Measurements from ENCODE around the gene CEP112.

The CEP112 gene

DNA sequence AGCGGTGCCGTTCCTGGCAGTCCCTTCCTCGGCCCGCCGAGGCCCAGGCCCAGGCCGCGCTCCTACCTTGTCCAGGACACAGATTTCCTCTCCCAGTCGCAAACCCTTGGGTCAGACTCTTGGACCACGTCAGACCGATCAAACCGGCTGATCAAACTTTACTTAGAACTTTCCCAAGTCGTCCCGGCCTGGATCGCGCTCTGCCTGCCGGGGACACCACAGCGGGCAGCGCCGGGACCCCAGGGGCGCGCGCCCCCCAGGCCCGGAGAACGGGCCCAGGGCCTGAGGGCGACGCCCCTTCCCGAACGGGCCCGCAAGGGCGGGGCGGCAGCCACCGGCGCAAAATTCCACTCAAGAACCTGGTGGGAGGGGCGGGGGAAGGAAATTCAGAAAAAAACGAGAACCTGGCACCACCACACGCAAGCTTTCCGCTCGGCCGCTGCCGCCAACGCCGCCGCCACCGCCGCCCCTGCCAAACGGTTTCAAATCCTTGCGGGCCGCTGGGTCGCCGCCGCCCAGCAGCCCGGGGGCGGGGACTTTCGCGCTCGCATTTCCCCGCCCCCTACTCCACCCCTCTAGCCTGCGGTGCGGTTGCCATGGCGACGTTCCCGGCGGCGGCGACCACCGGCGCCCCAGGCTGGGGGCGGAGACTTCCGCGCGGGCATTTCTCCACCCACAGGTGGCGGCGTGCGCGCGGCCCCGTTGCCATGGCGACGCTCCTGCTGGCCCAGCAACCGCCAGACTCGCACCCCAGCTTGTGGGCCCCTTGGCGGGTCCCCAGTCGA lies at the start of gene CEP112:
TSS of gene CEP112 (minus strand) at position 541 of the 785 bp plus-strand sequence.
- DNase-seq = peak; percentile 53

- no peak for DNase-seq
These were observed 48.7 kb upstream of the CEP112 start for GRCh38 chr17:66240630-66241029.

DNA sequence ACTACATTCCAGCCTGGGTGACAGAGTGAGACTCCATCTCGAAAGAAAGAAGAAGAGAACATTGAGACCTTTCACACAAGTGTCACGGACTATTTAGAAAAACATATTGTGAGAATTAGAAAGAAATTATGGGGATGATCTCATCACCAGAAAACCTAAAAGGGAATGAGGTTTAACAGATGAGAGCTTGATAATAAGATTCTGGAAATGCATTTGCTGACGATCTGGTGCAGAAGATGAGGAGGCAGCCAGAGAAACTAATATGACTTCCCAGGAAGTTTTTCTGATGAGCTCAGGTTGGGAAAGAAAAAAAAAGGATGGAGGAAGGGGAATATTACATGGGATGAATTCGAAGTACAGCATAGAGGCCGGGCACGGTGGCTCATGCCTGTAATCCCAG lies 48.1 kb upstream of the CEP112 start:
- no peak for DNase-seq

DNA sequence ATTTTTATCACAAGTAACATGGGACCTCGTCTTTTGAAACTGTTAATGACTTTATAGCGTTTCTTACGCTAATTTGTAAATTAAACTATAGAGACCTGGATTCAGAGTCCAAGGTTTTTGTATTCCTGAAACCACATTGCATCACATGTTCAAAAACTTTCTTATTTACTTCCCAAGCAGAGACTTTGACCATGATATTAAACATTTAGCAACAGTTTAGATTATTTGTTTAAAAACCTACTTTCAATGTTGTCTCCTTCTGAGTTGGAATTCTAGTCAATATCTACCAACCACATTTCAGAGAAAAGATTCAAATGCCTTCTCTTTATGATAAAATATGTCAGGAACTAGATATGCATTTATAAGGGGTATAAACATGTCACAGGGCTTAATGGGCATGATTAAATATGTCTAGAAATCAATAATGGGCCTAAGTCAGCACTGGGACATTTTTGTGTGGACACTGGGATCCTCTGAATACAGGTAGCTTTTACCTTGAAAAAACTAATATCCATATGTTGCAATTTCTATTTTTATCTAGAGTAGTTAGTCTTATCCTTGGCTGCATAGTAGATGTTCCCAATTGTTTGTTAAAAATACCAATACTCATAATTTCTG lies 43.6 kb upstream of the CEP112 start:
- DNase-seq = no peak

DNA sequence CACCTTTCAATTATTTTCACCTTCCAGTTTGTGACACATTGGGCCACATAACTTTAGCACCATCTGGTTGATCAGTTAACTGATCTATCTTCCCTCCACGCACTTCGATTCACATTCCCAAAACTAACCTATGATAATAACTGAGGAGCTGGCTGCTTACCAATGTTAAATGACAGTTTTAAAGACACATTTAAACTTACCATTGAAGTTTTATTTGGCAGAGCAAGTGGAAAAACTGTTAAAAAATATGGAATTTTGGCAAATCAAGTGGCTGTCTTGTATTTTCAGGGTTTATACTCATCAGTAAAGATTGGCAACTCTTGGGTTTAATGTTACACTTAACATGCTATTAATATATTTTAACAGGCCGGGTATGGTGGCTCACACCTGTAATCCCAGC lies 42.7 kb upstream of the CEP112 start:
- DNase-seq = no peak

- no peak for DNase-seq
These were observed 41.3 kb upstream of the CEP112 start for GRCh38 chr17:66233023-66233753.

- no peak for DNase-seq
These were observed 39.1 kb upstream of the CEP112 start for GRCh38 chr17:66230922-66231591.

DNA sequence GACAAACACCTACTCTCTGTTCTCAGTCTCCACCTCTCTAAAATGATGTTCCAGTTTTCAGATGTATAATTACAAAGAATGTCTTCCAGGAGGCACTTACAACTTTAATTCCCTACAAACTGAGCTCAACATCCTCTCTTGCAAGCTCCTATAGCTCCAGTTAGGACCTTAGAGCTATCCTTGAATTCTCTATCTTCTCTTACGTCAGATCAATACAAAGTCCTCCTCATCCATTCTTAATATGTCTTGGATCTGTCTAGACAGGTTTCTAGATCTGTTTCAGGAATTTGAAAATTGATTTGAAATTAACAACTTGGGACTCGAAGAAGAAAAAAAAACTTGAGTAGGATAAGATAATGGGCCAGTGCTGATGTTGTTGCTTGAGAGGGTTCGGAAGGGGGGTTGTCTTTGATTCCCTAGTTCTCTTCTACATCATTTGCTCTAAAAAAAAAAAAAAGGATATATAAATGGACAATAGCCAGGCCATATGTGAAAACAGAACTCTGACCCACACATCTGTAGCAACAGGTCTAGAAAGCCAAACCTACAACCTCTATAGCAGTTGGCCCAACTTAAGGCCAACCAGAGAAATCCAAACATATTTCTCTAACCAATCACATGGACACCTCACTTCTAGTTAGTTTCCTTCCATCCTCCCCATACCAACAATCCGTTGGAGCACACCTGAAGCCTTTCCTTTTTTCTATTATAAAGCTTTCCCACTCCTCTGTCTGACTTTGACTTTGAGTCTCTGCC lies 38.0 kb upstream of the CEP112 start:
- no peak for DNase-seq

GRCh38 chr17:66228887-66229782 lies 37.2 kb upstream of the CEP112 start, which contains the start of gene APOH:
Gene APOH, minus strand, starts transcription at chr17:66229415. Its CDS starts 36 bp downstream, at chr17:66229379.
- no peak for DNase-seq

- no peak for DNase-seq
These were observed 35.5 kb upstream of the CEP112 start for GRCh38 chr17:66227212-66228045.

- no peak for DNase-seq
These were observed 30.9 kb upstream of the CEP112 start for GRCh38 chr17:66222798-66223350.

- no peak for DNase-seq
These were observed 30.0 kb upstream of the CEP112 start for GRCh38 chr17:66221755-66222530.

DNA sequence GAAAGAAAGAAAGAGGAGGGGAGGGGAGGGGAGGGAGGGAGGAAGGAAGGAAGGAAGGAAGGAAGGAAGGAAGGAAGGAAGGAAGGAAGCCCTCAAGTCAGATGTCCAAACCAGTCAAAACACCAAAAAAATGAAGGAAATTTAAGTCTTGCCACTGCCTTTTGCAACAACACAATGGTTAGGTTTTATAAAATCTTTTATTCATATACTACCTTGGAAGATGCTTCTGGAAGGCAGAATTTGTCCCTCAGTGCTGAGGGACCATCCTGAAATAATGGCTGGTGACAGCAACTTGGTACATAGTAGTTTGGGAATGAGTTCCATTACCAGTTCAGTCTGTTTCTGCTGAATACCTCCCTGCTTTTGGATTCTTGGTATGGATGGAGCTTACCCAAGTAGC lies 29.4 kb upstream of the CEP112 start:
- DNase-seq = no peak

- no peak for DNase-seq
These were observed 28.3 kb upstream of the CEP112 start for GRCh38 chr17:66220079-66220835.

DNA sequence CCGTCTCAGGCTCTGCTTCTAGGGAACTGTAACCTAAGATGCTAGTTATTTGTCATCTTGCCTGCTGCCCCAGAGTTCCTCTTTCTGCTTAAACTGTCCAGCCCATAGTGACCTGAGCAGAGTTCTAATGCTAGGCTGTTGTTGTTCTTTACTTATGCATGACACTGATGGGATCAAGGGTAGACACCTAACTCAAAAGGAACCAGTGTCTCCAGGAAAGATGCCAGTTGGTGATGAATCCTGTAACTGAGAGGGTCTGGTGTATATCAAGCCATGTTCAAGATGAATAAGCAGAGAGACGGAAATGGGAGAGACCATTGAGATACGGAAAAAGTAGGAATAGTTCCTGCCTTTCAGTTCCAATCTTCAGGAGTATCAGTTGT lies 23.6 kb upstream of the CEP112 start:
- no peak for DNase-seq

DNA sequence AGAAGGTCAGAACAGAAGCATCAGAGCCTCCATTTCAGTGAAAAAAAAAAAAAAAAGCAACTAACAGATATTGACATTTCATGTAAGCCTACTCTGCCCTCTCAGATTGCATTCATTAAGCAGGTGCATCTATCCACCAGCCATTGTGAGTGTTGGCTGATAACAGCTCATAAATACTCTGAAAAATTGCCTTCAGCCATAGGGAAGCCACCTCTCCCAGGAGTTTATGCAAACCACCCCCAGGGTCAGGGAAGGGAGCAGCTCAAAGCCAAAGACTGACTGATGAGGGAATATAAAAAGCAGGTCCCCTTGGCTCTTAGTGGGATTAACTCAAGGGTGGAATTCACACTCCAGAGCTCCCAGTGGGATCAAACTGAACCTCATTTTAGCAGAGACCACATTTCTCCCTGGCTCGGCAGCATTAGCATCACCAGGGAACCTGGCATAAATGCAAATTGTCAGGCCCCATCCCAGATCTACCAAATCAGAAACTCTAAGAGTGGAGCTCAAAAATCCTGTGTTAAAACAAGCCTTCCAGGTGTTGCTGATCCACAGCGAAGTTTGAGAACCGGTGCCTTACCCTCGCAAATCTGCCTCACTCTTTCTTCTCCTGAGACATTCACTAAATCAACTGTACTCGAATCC lies 23.1 kb upstream of the CEP112 start:
- DNase-seq = no peak

- DNase-seq = no peak
These were observed 19.3 kb upstream of the CEP112 start for GRCh38 chr17:66211047-66211810.

Measured in inflammatory macrophage treated with lipopolysaccharide for 4 hours (primary cell).